Hepatocyte (in vitro differentiated cells): ENCODE measurements around the gene NECAB2. TPM values are rescaled to one million over a fixed set of nuclear protein-coding genes. Genes with fewer than 3 reads are reported as not detected.

Experiments
- DNase-seq: peaks from one replicate; pipeline ENCODE4 v3.0.0-alpha.2; 2016; ENCODE audit warnings: low spot score
- H2AFZ ChIP-seq: fragments of 200-600 bp; sonication (generic); 2 replicates; pipeline ENCODE4 v1.6.0; 2016; ENCODE audit warnings: antibody characterized with exemption, mild to moderate bottlenecking
- H3K27ac ChIP-seq: fragments of 200-600 bp; sonication (generic); 2 replicates; pipeline ENCODE4 v1.5.1; 2016; ENCODE audit warnings: mild to moderate bottlenecking
- H3K27me3 ChIP-seq: fragments of 200-600 bp; sonication (generic); 2 replicates; pipeline ENCODE4 v1.6.1; 2016
- H3K36me3 ChIP-seq: fragments of 200-600 bp; sonication (generic); replicated peaks from 2 replicates; pipeline ENCODE4 v1.5.1; 2016; ENCODE audit warnings: low read depth; ENCODE audit not compliant: insufficient read depth
- H3K4me1 ChIP-seq: fragments of 200-600 bp; sonication (generic); 2 replicates; pipeline ENCODE4 v1.5.1; 2016; ENCODE audit warnings: mild to moderate bottlenecking, moderate library complexity; ENCODE audit not compliant: insufficient read depth
- H3K4me2 ChIP-seq: fragments of 200-600 bp; sonication (generic); 2 replicates; pipeline ENCODE4 v1.6.0; 2016
- H3K4me3 ChIP-seq: fragments of 200-600 bp; sonication (generic); 2 replicates; pipeline ENCODE4 v1.5.1; 2016; ENCODE audit warnings: mild to moderate bottlenecking
- H3K79me2 ChIP-seq: fragments of 200-600 bp; sonication (generic); 2 replicates; pipeline ENCODE4 v1.6.0; 2017; ENCODE audit warnings: mild to moderate bottlenecking
- H3K9me2 ChIP-seq: fragments of 200-600 bp; sonication (generic); replicated peaks from 2 replicates; pipeline ENCODE4 v1.6.0; 2017; ENCODE audit warnings: mild to moderate bottlenecking; ENCODE audit not compliant: insufficient read depth
- H3K9me3 ChIP-seq: fragments of 200-600 bp; sonication (generic); 2 replicates; pipeline ENCODE4 v1.5.1; 2016; ENCODE audit warnings: low read depth, mild to moderate bottlenecking
- H4K20me1 ChIP-seq: fragments of 200-600 bp; sonication (generic); 2 replicates; pipeline ENCODE4 v1.6.0; 2016; ENCODE audit warnings: mild to moderate bottlenecking; ENCODE audit not compliant: insufficient read depth, poor library complexity, severe bottlenecking
- CTCF ChIP-seq: fragments of 200-600 bp; sonication (generic); IDR thresholded peaks from 2 replicates; pipeline ENCODE4 v1.5.1; 2016; ENCODE audit warnings: antibody characterized with exemption, mild to moderate bottlenecking; ENCODE audit not compliant: poor library complexity
- EZH2 ChIP-seq: fragments of 200-600 bp; sonication (generic); IDR thresholded peaks from 2 replicates; pipeline ENCODE4 v1.6.1; 2016; ENCODE audit warnings: antibody characterized with exemption, mild to moderate bottlenecking, borderline replicate concordance
- EZH2phosphoT487 ChIP-seq: fragments of 200-600 bp; sonication (generic); IDR thresholded peaks from one replicate; pipeline ENCODE4 v1.6.1; 2018; ENCODE audit warnings: antibody characterized with exemption, mild to moderate bottlenecking, low read depth, moderate library complexity; ENCODE audit not compliant: unreplicated experiment, severe bottlenecking
- WGBS: methylation state at CpG from one replicate; pipeline ENCODE4 v1.1.6; 2016; ENCODE audit warnings: low lambda C conversion rate; ENCODE audit errors: missing lambda C conversion rate; 5-methylcytosine and 5-hydroxymethylcytosine counted together
- polyA plus RNA-seq: library from polyadenylated mRNA; unstranded; fragments of >200 nt; fragmentation: Nextera tagmentation; extraction: Ambion mirVana; gene quantifications from 2 replicates; pipeline ENCODE4 v1.2.1, GENCODE V29; 2016
- total RNA-seq: library from RNA; depleted of rRNA; stranded (reverse); fragments of >200 nt; gene quantifications from 2 replicates; pipeline ENCODE4 v1.2.3, GENCODE V29; 2014

The NECAB2 gene
- total and polyA plus RNA-seq, 2 experiments from 2014 or later, result 1.1 TPM; not detected in 1

- Histone ChIP-seq H3K4me3 (no peak overlapping the region), H3K9me3 (no peaks in the 10 kb centered on the region), H3K4me1 (peaks cover 3% of the 10 kb centered on the region), H3K36me3 (no peaks in the 10 kb centered on the region), H3K9me2 (no peaks in the 10 kb centered on the region), H3K4me2 (no peak overlapping the region), H3K79me2 (no peaks in the 10 kb centered on the region), H3K27me3 (no peaks in the 10 kb centered on the region), H3K27ac (no peak overlapping the region), H4K20me1 (no peaks in the 10 kb centered on the region), H2AFZ (no peak overlapping the region)
- peak; percentile 25 for DNase-seq
- WGBS, result 42% methylated on average over 21 of the region's 21 CpGs
- TF ChIP-seq EZH2 (no peak), CTCF (no peak), EZH2phosphoT487 (no peak)
Measured at GRCh38 chr16:83995754-83996153, 27.7 kb downstream of the NECAB2 start.

DNA sequence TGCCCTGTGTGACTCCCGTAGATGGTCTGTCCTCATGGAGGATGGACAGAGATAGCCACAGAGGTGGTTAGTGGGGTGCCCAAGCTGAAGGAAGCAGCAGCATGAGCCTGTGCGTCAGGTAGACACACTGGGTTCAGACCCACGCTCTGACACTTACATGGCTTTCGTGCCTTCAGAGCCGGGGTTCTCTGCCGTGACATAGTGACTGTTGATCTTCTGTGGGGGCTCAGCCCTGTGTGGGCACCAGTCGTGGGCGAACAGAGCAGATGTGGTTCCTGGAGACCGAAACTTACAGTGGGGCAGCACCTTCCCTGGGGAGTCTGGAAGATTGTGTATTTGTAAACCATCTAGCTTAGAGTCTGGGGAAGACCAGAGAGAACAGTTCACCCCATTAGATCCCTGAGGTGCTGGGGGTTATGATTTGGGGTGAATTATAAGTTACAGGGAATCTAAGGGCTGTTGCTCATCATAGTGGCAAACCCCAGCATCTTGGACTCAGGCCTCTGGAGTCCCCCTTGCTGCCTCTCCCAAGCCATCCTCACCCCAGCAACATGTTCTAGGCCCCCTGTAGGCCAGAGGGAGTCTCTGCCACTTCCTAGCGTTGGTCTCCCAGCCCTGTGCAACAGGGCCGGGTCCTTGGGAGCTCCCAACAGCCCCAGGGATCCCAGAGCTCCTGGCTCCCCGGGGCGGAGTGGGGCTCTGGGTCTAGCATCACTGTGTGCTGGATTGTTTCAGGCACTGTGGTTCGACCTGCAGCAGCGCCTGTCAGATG, 28.6 kb downstream of the NECAB2 start:
- H2AFZ ChIP-seq, result no peak overlapping the region
- DNase-seq, result no peak
- H3K79me2 ChIP-seq, result no peaks in the 10 kb centered on the region
- TF ChIP-seq CTCF (no peak), EZH2phosphoT487 (no peak), EZH2 (no peak)
- H3K4me1 ChIP-seq, result peaks cover 3% of the 10 kb centered on the region
- no peaks in the 10 kb centered on the region for H3K9me2 ChIP-seq
- no peaks in the 10 kb centered on the region for H3K9me3 ChIP-seq
- no peaks in the 10 kb centered on the region for H3K27me3 ChIP-seq
- H3K4me3 ChIP-seq, result no peak overlapping the region
- H4K20me1 ChIP-seq, result no peaks in the 10 kb centered on the region
- WGBS, result 89% methylated on average over 15 of the region's 15 CpGs
- H3K4me2 ChIP-seq, result no peak overlapping the region
- no peaks in the 10 kb centered on the region for H3K36me3 ChIP-seq
- no peak overlapping the region for H3K27ac ChIP-seq

GRCh38 chr16:83998091-83998490, 30.0 kb downstream of the NECAB2 start:
- H3K79me2 ChIP-seq, result no peaks in the 10 kb centered on the region
- H4K20me1 ChIP-seq, result no peaks in the 10 kb centered on the region
- H3K4me2 ChIP-seq, result no peak overlapping the region
- TF ChIP-seq CTCF, result no peak
- TF ChIP-seq EZH2, result no peak
- no peak for TF ChIP-seq EZH2phosphoT487
- no peak overlapping the region for H2AFZ ChIP-seq
- H3K4me1 ChIP-seq, result no peaks in the 10 kb centered on the region
- WGBS, result 90% methylated on average over 13 of the region's 13 CpGs
- H3K9me3 ChIP-seq, result no peaks in the 10 kb centered on the region
- no peaks in the 10 kb centered on the region for H3K9me2 ChIP-seq
- H3K27ac ChIP-seq, result no peak overlapping the region
- no peak overlapping the region for H3K4me3 ChIP-seq
- H3K36me3 ChIP-seq, result no peaks in the 10 kb centered on the region
- H3K27me3 ChIP-seq, result no peaks in the 10 kb centered on the region
- DNase-seq, result no peak
